Gastrocnemius medialis (tissue), 4 donors: ENCODE measurements around the gene TSPAN14.

ENCODE experiments used
- POLR2A ChIP-seq, 2 donors: fragments of 450-650 bp; IDR thresholded peaks; one replicate each; pipeline ENCODE4 v1.6.1; 2017; ENCODE audit warnings: antibody characterized with exemption in 2 of 2, mild to moderate bottlenecking in 2 of 2, moderate library complexity in 2 of 2
- TF ChIP-seq, protein P1 (sequence below), 5 experiments: fragments of 450-650 bp in 3 of 5; fragments of 200-600 bp in 2 of 5; sonication (generic) in 2 of 5; IDR thresholded peaks in 4 of 5; conservative IDR thresholded peaks in 1 of 5; 1 replicate in 4 of 5; 2 replicates in 1 of 5; pipeline ENCODE4 v1.5.1; 2016 to 2019; ENCODE audit warnings: antibody characterized with exemption in 5 of 5, mild to moderate bottlenecking in 3 of 5, moderate library complexity in 3 of 5

DNA sequence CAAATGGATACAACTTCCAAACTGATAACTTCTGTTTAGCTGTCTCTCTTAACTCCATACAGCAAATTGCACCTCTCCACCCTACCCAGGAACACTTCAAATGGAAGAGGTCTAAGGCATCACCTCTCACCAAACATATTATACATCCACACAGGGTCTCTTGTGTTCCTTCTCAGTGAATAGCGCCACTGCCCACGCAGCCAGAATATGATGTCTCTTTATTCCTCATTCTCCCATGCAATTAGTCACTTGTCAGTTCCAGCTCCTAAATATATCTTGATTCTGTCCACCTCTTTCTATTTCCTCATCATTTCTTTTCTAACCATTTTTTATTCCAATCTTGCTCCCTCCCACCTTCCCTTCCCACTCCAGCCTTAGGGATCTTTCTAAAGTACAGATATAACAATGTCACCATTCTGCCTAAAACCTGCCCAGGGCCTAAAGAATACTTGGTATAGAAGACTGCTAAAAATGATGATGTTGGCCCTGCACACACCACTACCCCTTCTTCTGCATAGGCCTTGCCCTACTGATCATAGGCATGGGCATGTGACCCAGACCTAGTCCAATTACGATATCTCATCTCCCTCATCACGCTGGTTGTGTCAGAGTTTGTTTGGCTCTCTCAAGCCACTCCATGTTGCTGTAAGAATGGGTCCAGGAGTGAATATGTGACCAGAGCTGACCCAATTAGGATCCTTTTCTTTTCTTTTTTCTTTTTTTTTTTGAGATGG, 5.7 kb upstream of the TSPAN14 start:
- TF ChIP-seq, protein P1, sequence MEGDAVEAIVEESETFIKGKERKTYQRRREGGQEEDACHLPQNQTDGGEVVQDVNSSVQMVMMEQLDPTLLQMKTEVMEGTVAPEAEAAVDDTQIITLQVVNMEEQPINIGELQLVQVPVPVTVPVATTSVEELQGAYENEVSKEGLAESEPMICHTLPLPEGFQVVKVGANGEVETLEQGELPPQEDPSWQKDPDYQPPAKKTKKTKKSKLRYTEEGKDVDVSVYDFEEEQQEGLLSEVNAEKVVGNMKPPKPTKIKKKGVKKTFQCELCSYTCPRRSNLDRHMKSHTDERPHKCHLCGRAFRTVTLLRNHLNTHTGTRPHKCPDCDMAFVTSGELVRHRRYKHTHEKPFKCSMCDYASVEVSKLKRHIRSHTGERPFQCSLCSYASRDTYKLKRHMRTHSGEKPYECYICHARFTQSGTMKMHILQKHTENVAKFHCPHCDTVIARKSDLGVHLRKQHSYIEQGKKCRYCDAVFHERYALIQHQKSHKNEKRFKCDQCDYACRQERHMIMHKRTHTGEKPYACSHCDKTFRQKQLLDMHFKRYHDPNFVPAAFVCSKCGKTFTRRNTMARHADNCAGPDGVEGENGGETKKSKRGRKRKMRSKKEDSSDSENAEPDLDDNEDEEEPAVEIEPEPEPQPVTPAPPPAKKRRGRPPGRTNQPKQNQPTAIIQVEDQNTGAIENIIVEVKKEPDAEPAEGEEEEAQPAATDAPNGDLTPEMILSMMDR (IDR thresholded peaks at IDR 0.05 in 4 of 5, conservative IDR thresholded peaks at IDR 0.05 in 1 of 5), result no peak
- TF ChIP-seq POLR2A (IDR thresholded peaks at IDR 0.05), result no peak
